Prostate gland (tissue), 1 donor: ENCODE data around the gene ELP6.

Experiments
- POLR2A ChIP-seq: fragments of 450-650 bp; IDR thresholded peaks from one replicate; pipeline ENCODE4 v1.6.1; 2016; ENCODE audit warnings: antibody characterized with exemption, mild to moderate bottlenecking
- POLR2AphosphoS5 ChIP-seq: sonication (generic); formaldehyde crosslinking; IDR thresholded peaks from one replicate; pipeline ENCODE4 v1.6.1; 2017; ENCODE audit warnings: antibody characterized with exemption

DNA sequence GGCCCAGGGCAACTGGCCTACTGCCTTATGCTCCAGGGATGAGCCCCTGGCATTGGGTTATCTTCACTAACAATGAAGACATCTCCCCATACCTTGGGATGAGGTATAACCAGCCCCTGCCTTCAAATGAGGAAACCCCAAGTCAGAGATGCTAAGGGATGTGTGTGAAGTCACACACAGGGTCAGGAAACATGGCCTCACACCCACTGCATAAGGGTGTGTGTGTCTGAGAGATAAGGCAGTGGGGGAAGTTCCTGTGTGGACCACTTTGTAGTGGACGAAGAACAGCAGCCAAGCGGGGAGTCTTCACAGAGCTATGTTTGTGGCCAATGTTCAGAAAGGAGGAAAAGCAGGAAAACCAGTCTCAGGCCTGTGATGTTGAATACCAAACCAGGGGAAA, 10.5 kb downstream of the ELP6 start:
- TF ChIP-seq POLR2A = no peak
- TF ChIP-seq POLR2AphosphoS5 = no peak
